Small intestine (tissue), 7 donors: ENCODE data around the gene BTG2. TPM values are rescaled to one million over a fixed set of nuclear protein-coding genes. Genes with fewer than 3 reads are reported as not detected.

Experiments used
- DNase-seq, 2 donors: peaks; one replicate each; pipeline versions ENCODE4 v3.0.0 to v3.0.0-alpha.2; 2013
- FAIRE-seq: peaks from 2 replicates; lab custom pipeline; 2012; peaks lifted over from hg19 to GRCh38; lab: Jason Lieb, UNC
- H3K27ac ChIP-seq, 3 donors: one replicate each; pipeline ENCODE4 v1.5.1; 2013; ENCODE audit warnings: low read length in 2 of 3, mild to moderate bottlenecking in 2 of 3, control low read depth in 1 of 3, inconsistent platforms in 1 of 3, low read depth in 1 of 3, moderate library complexity in 1 of 3
- H3K27me3 ChIP-seq, 3 donors: one replicate each; pipeline ENCODE4 v1.6.1; 2013; ENCODE audit warnings: low read length in 3 of 3, inconsistent platforms in 1 of 3; ENCODE audit not compliant: control insufficient read depth in 3 of 3, insufficient read depth in 3 of 3
- H3K36me3 ChIP-seq, 3 donors: one replicate each; pipeline ENCODE4 v1.6.1; 2013; ENCODE audit warnings: low read length in 3 of 3, inconsistent platforms in 1 of 3, low read depth in 1 of 3, mild to moderate bottlenecking in 1 of 3, moderate library complexity in 1 of 3; ENCODE audit not compliant: control insufficient read depth in 3 of 3, insufficient read depth in 2 of 3
- H3K4me1 ChIP-seq, 3 donors: one replicate each; pipeline ENCODE4 v1.6.1; 2013; ENCODE audit warnings: low read length in 2 of 3, inconsistent platforms in 1 of 3, low read depth in 1 of 3, mild to moderate bottlenecking in 1 of 3, moderate library complexity in 1 of 3; ENCODE audit not compliant: control insufficient read depth in 3 of 3, insufficient read depth in 2 of 3
- H3K4me3 ChIP-seq, 3 donors: one replicate each; pipeline ENCODE4 v1.5.1; 2013; ENCODE audit warnings: low read length in 3 of 3, control low read depth in 1 of 3, inconsistent platforms in 1 of 3, low read depth in 1 of 3, mild to moderate bottlenecking in 1 of 3, moderate library complexity in 1 of 3
- H3K9me3 ChIP-seq, 2 donors: one replicate each; pipeline ENCODE4 v1.6.1; 2013; ENCODE audit warnings: low read depth in 1 of 2, low read length in 1 of 2; ENCODE audit not compliant: control insufficient read depth in 2 of 2, insufficient read depth in 1 of 2
- WGBS, 3 donors: extraction: QIAGEN DNeasy Blood & Tissue Kit; methylation state at CpG; one replicate each; pipeline ENCODE4 v1.1.7; 2013; 5-methylcytosine and 5-hydroxymethylcytosine counted together
- polyA plus RNA-seq, 4 donors: library from polyadenylated mRNA; stranded (reverse) in 3 of 4; unstranded in 1 of 4; fragments of 200-250 nt in 3 of 4; fragments of 120-200 nt in 1 of 4; gene quantifications; one replicate each; pipeline versions ENCODE4 v1.2.1 to v1.2.3, GENCODE V29; 2013
- donor health status: healthy with polysubstance abuse.
- donor health status: control.
- donor health status: control.
- donor health status: Bipolar disorder and iron deficiency.
- donor health status: healthy.

The BTG2 gene
- polyA plus RNA-seq, 4 donors = 15.9 to 193 (median 62.2) TPM

DNA sequence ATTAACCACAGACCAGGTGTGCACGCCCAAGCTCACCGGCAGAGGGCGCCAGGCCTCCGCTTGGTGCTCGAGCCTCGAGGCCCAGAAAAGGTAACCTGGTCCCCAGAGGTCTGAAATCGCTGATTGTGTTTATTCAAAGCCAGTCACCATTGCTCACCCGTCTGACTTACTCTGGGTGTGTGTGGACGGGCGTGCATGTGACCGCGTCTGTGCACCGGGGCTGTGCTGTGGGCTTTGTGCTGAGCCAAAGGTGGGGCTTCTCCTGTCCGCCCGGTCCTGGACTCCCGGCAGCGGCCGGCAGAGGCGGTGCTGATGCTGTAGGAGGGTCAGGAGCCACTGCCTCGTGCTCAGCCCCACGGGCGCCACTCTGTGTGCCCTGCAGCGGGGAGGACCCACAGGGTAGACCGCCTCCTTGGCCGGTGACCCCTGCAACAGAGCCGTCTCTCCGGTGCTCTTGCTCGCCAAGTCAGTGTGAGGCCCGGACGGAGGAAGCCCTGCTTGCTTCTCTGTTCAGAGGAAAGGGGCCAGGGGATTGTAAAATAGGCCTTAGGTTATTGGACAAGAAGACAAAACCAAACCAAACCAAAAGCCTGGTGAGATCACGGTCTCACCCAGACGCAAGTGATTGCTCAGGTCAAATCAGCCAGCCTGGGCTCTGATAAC, 32.0 kb upstream of the BTG2 start:
- no peaks in the 10 kb centered on the region for H3K36me3 ChIP-seq
- peak overlapping the region in 2 of 3 donors; percentile 59 to 81 for H3K27ac ChIP-seq
- H3K4me3 ChIP-seq = peak overlapping the region in 2 of 3 donors; percentile 4 to 23
- DNase-seq (peak; percentile 92 to 95), FAIRE-seq (no peak)
- H3K9me3 ChIP-seq = no peaks in the 10 kb centered on the region
- H3K4me1 ChIP-seq = peaks cover 2 to 46% (median 4%) of the 10 kb centered on the region in 3 donors
- 16 to 18% (median 16%) methylated on average over 32 of the region's 32 CpGs for WGBS, 3 donors
- no peaks in the 10 kb centered on the region for H3K27me3 ChIP-seq

DNA sequence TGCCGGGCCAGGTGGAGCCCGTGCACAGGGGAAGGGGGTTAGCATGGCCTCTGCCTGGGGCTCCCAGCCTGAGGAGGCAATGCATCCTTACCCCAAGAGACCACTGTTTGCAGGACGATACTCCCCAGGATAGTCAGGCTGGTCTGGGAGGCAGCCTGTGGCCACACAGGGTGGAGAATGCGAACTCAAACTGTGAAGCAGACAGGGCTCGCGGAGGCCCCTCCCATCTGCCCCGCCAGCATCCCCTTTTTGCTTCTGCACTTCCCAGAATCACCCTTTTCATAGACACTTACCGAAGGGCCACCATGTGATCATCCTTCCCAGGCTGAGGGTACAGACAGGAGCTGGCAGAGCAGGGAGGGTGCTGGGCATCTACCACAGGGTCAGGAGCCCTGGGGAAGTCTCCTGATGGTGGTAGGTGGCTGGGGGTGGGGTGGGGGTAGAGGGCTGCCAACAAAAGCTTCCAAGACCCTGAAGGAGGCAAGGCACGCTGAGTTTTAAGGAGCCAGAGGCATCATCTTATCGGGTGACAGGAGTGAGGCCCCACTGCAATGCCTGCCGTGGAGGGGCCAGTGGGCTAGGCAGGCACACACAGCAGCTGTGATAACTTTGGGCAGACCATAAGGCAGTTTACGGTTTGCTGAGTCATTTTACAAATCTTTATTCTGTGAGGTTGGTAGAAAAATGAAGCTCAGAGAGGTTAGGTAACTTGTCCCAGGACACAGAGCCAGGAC, 31.3 kb upstream of the BTG2 start:
- no peaks in the 10 kb centered on the region for H3K9me3 ChIP-seq
- H3K27me3 ChIP-seq = no peaks in the 10 kb centered on the region
- 59 to 69% (median 61%) methylated on average over 12 of the region's 12 CpGs for WGBS, 3 donors
- no peaks in the 10 kb centered on the region for H3K36me3 ChIP-seq
- no peak for DNase-seq
- peak overlapping the region in 2 of 3 donors; percentile 59 to 81 for H3K27ac ChIP-seq
- peak overlapping the region in 1 of 3 donors; percentile 23 for H3K4me3 ChIP-seq
- FAIRE-seq = no peak
- H3K4me1 ChIP-seq = peaks cover 2 to 53% (median 4%) of the 10 kb centered on the region in 3 donors

GRCh38 chr1:203274603-203275381, 30.5 kb upstream of the BTG2 start:
- no peaks in the 10 kb centered on the region for H3K36me3 ChIP-seq
- H3K27me3 ChIP-seq = no peaks in the 10 kb centered on the region
- FAIRE-seq = no peak
- no peaks in the 10 kb centered on the region for H3K9me3 ChIP-seq
- 74 to 83% (median 82%) methylated on average over 12 of the region's 12 CpGs for WGBS, 3 donors
- H3K4me3 ChIP-seq = no peak overlapping the region
- peak in 1 of 2 donors; percentile 34 for DNase-seq
- peak overlapping the region in 1 of 3 donors; percentile 81 for H3K27ac ChIP-seq
- peaks cover 2 to 57% (median 4%) of the 10 kb centered on the region in 3 donors for H3K4me1 ChIP-seq

- Histone ChIP-seq H3K4me3 (no peak overlapping the region), H3K27ac (peak overlapping the region in 1 of 3 donors; percentile 58), H3K36me3 (no peaks in the 10 kb centered on the region), H3K27me3 (no peaks in the 10 kb centered on the region), H3K9me3 (no peaks in the 10 kb centered on the region), H3K4me1 (peaks cover 2 to 56% (median 4%) of the 10 kb centered on the region in 3 donors)
- WGBS, 3 donors = 83 to 91% (median 90%) methylated on average over 11 of the region's 11 CpGs
- DNase-seq (no peak), FAIRE-seq (no peak)
These were observed 29.6 kb upstream of the BTG2 start for GRCh38 chr1:203275656-203276272.

DNA sequence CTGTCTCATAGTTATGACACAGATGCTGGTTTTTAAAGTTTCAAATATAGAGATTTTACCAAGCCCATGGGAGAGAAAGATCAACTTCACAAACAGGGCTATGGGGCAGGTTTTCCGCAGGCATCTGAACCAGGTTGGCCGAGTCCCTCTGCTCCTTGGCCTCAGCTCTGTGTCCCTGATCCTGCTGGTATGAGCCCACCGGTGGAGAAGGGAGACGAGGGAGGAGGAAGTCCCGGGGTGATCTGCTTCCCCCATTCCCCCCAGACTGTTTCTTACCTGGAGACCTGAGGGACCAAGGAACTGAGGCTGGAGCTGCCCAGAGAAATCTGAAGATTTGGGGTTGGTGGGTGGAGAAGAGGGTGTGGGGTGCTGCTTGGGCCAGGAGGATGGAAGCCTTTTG, 28.9 kb upstream of the BTG2 start:
- 86 to 98% (median 95%) methylated on average over 5 of the region's 5 CpGs for WGBS, 3 donors
- no peak for DNase-seq

GRCh38 chr1:203276916-203277545, 28.3 kb upstream of the BTG2 start:
- DNase-seq = no peak
- H3K4me1 ChIP-seq = peaks cover 2 to 59% (median 4%) of the 10 kb centered on the region in 3 donors

More for the DNA sequence above, 28.9 kb upstream of the BTG2 start:
- Histone ChIP-seq H3K27me3 (no peaks in the 10 kb centered on the region), H3K36me3 (no peaks in the 10 kb centered on the region), H3K27ac (peak overlapping the region in 1 of 3 donors; percentile 69), H3K9me3 (no peaks in the 10 kb centered on the region), H3K4me1 (peaks cover 2 to 59% (median 4%) of the 10 kb centered on the region in 3 donors), H3K4me3 (no peak overlapping the region)
- FAIRE-seq = no peak

GRCh38 chr1:203278082-203278884, 27.0 kb upstream of the BTG2 start:
- WGBS, 3 donors = 13 to 24% (median 15%) methylated on average over 13 of the region's 13 CpGs

More at GRCh38 chr1:203276916-203277545, 28.3 kb upstream of the BTG2 start:
- Histone ChIP-seq H3K9me3 (no peaks in the 10 kb centered on the region), H3K36me3 (no peaks in the 10 kb centered on the region), H3K27ac (peak overlapping the region in 1 of 3 donors; percentile 69), H3K4me3 (no peak overlapping the region), H3K27me3 (no peaks in the 10 kb centered on the region)
- no peak for FAIRE-seq
- WGBS, 3 donors = 77 to 80% (median 79%) methylated on average over 9 of the region's 9 CpGs

More at GRCh38 chr1:203278082-203278884, 27.0 kb upstream of the BTG2 start:
- Histone ChIP-seq H3K4me3 (no peak overlapping the region), H3K36me3 (no peaks in the 10 kb centered on the region), H3K4me1 (peaks cover 7 to 62% (median 11%) of the 10 kb centered on the region in 3 donors), H3K27me3 (no peaks in the 10 kb centered on the region), H3K27ac (peak overlapping the region in 2 of 3 donors; percentile 76 to 83), H3K9me3 (no peaks in the 10 kb centered on the region)
- peak in 1 of 2 donors; percentile 80 for DNase-seq
- FAIRE-seq = no peak
